HG03460 (cell line): ENCODE results near the gene DND1.
"Not testable (repeated sequence)": the region's sequence is repeated elsewhere in the genome, so short reads cannot be mapped to it uniquely, and the experiment has no call there.

ENCODE experiments used
- ATAC-seq: cut with Tn5 transposase; IDR thresholded peaks from one replicate; pipeline ENCODE4 v1.9.1; 2021; ENCODE audit not compliant: unreplicated experiment

Gene DND1

DNA sequence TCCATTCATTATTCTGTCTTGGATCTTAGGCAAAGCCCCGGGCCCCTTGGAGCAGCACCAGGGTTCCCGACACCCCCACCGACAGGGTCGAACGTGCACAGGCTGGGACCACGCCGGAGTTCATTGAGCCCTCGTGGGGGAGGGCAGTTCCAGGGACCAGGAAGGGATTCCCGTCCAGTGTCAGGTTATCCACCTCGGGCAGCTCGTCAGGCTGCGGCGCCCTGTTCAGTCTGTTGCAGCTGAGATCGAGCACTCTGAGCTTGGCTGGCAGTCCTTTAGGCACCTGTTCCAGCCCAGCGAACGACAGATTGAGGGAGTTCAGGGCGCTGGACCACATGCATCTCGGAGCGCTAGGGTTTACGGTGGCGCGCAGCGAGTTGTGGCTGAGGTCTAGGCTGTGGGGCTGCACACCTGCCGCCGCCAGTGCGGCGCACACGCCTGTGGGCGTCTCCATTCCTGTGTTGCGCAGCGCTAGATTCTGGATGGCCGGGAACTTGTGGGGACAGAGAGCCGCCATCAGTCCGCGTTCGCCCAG, 41.5 kb downstream of the DND1 start:
- peak; percentile 42 for ATAC-seq

DNA sequence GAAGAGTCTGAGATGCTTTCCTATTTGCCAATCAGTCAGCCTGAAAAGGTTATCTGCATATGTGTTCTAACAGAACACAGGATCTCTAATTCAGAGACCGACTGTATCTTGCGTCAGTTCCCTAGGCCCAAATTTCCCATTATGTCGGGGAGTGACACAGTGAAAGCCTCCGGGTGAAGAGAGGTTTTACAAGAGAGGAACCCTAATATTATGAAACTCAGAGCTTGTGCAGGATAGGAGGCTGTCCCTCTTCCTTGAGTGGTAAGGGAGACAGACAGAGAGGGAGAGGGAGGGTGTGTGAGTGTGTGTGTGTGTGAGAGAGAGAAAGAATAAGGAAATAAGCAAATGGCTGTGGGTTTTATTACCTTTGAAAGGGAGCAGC, 42.3 kb downstream of the DND1 start:
- no peak for ATAC-seq

DNA sequence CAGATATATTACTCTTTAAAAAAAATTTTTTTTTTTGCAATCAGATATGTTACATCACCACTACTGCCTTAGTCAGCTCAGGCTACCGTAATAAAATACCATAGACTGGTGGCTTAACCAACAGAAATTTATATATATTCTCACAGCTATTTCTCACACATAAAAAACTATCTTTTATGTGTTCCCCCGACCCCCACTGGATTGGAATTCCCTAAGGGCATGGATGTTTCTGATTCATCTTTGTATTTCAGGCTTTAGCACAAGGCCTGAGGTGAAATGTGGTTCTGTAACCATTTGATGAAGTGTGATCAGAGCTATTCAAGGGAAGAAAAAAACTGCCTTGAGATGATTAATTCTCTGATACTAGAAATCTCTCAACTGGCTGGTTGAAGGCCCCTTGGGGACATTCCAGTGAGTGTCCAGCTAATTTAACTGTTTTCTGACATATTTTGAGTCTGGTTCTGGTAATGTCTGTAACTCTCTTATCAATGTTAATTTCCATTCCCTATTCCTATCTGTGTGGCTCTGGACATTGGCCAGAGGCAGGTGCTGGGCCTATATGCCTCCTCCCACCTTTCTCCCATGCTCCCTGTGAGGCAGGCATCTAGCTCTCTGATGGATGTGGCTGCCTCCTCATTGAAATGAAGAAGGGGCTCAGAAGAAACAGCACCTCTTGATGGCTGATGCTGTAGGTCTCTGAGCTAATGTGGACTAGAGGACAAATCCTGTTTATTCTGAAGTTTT, 42.9 kb downstream of the DND1 start:
- ATAC-seq, result no peak

DNA sequence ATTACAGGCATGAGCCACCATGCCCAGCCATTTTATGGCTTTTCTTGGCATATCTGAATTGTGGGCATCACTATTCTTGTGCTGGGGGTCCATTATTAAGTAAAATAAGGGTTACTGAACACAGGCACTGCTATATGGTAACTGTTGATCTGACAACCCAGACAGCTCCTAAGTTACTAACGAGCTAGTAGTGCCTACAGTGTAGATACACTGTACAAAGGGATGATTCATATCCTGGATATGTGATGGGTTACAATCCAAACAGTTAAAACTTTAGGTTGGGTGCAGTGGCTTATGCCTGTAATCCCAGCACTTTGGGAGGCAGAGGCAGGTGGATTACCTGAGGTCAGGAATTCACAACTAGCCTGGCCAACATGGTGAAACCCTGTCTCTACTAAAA, 44.7 kb downstream of the DND1 start:
- ATAC-seq, result no peak

DNA sequence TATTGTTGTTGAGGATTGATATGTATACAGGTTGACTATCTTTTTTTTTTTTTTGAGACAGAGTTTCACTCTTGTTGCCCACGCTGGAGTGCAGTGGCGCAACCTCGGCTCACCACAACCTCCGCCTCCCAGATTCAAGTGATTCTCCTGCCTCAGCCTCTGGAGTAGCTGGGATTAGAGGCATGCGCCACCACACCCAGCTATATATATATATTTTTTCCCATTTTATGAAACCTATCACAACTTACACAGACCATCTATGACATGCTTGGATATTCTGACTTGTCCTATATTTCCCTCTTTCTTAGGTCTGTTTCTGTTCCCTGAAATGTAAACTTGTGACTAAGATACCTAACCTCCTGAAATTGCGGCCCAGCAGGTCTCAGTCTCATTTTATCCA, 45.4 kb downstream of the DND1 start:
- ATAC-seq, result no peak

DNA sequence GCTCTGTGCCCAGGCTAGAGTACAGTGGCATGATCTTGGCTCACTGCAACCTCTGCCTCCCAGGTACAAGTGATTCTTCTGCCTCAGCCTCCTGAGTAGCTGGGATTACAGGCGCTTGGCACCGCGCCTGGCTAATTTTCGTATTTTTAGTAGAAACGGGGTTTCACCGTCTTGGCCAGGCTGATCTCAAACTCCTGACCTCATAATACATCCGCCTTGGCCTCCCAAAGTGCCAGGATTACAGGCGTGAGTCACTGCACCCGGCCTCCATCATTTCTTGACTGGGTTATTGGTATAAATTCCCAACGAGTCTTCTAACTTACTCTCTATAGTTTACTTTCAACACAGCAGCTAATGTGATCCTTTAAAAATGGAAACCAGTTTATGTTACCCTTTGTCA, 48.5 kb downstream of the DND1 start:
- ATAC-seq, result not testable (repeated sequence)

DNA sequence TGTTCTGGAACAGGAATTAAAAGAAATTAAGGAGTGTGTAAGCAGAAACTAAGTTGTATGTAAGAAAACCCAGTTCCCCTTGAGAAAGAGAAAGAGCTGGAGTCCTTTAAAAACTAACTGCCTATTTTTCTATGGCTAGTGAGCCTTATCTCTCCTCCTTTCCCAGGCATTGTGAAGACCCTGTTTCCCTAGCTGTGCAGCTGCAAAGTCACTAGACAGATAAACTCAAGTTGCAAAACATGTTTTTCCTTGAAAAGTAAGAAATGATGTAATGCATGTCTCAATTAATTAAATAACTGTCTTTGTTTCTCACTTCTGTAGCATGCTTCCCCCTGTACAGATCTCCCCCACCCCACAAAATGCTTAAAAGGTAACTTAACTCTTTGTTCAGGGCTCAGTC, 50.3 kb downstream of the DND1 start:
- not testable (repeated sequence) for ATAC-seq

DNA sequence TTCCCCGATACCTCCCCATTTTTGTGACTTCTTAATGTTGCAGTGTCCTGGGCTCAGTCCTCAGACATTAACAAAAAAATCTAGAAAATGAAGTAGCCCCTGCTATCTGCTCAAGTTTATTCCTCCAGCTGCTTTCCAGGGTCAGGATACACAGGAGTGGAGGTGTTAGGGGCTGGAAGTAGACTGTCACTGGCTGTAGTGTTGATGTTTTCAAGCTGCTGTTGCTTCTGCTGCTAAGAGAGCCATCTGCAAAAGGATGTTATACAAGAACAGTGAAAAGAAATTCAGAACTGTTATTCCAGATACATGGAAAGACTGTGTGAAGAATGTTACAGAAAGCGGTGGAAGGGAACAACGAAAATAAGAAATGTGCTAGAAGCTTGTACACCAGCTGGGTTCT, 51.1 kb downstream of the DND1 start:
- ATAC-seq, result no peak
